Caco-2 (cell line): ENCODE data around the gene NGFR. TPM values are rescaled to one million over a fixed set of nuclear protein-coding genes. Genes with fewer than 3 reads are reported as not detected.

Experiments used
- BruUV-seq: library from RNA; stranded (reverse); fragments of 400-500 nt; replicated peaks from 2 replicates; lab custom pipeline; 2021; lab: Mats Ljungman, UMichigan
- CTCF ChIA-PET: fragments of 300-600 bp; sonication (Branson Sonifier 250); formaldehyde crosslinking; loops from one replicate; lab custom pipeline; 2022; ENCODE audit warnings: antibody characterized with exemption; lab: Charles Lee
- POLR2A ChIA-PET: fragments of 300-600 bp; sonication (Branson Sonifier 250); formaldehyde crosslinking; loops from one replicate; lab custom pipeline; 2022; ENCODE audit warnings: antibody characterized with exemption; lab: Charles Lee
- DNase-seq, 2 experiments: peaks; one replicate each; pipeline versions ENCODE4 v3.0.0 to v3.0.0-alpha.2; 2020 to 2022
- H3K27me3 ChIP-seq: replicated peaks from 2 replicates; pipeline ENCODE4 v1.6.0; 2011; ENCODE audit warnings: low read length; ENCODE audit not compliant: control insufficient read depth, insufficient read depth
- H3K36me3 ChIP-seq: 2 replicates; pipeline ENCODE4 v1.5.1; 2011; ENCODE audit warnings: low read length; ENCODE audit not compliant: control insufficient read depth, insufficient read depth
- H3K4me1 ChIP-seq: fragments of 250-450 bp; sonication (Bioruptor Pico); 2 replicates; pipeline ENCODE4 v1.5.1; 2020; ENCODE audit warnings: mild to moderate bottlenecking
- H3K4me3 ChIP-seq: 2 replicates; pipeline ENCODE4 v1.5.1; 2011; ENCODE audit warnings: low read depth, mild to moderate bottlenecking, control low read depth, low read length
- H3K9me3 ChIP-seq: fragments of 250-450 bp; sonication (Bioruptor Pico); 2 replicates; pipeline ENCODE4 v1.5.1; 2020; ENCODE audit warnings: mild to moderate bottlenecking, moderate library complexity
- H3K27ac Mint-ChIP-seq: one replicate; pipeline ENCODE4 v1.8.0; 2022; ENCODE audit warnings: mixed read lengths; ENCODE audit not compliant: unreplicated experiment
- H3K27me3 Mint-ChIP-seq: one replicate; pipeline ENCODE4 v1.8.0; 2022; ENCODE audit warnings: mixed read lengths; ENCODE audit not compliant: insufficient read depth, unreplicated experiment
- H3K36me3 Mint-ChIP-seq: one replicate; pipeline ENCODE4 v1.8.0; 2022; ENCODE audit warnings: mild to moderate bottlenecking, mixed read lengths; ENCODE audit not compliant: insufficient read depth, unreplicated experiment
- H3K4me1 Mint-ChIP-seq: one replicate; pipeline ENCODE4 v1.8.0; 2022; ENCODE audit warnings: low read depth, mixed read lengths; ENCODE audit not compliant: unreplicated experiment
- H3K4me3 Mint-ChIP-seq: one replicate; pipeline ENCODE4 v1.8.0; 2022; ENCODE audit warnings: mild to moderate bottlenecking, moderate library complexity, mixed read lengths; ENCODE audit not compliant: unreplicated experiment
- H3K9me3 Mint-ChIP-seq: one replicate; pipeline ENCODE4 v1.8.0; 2022; ENCODE audit warnings: mixed read lengths; ENCODE audit not compliant: unreplicated experiment
- CTCF ChIP-seq, 2 experiments: fragments of 200-600 bp in 1 of 2; IDR thresholded peaks; 1 replicate in 1 of 2; 2 replicates in 1 of 2; pipeline versions ENCODE4 v1.5.1 to v1.8.0; 2011 to 2022; ENCODE audit warnings: antibody characterized with exemption in 1 of 2, control low read depth in 1 of 2, inconsistent platforms in 1 of 2, low read depth in 1 of 2, low read length in 1 of 2, mild to moderate bottlenecking in 1 of 2, moderate library complexity in 1 of 2; ENCODE audit not compliant: insufficient read depth in 1 of 2, severe bottlenecking in 1 of 2, unreplicated experiment in 1 of 2
- intact Hi-C: fragments of 100-400 bp; cut with micrococcal nuclease; formaldehyde crosslinking; loops from one replicate; pipeline ENCODE4 v1.10.0; 2022; ENCODE audit not compliant: unreplicated experiment
- total RNA-seq: library from RNA; stranded (reverse); gene quantifications from 2 replicates; pipeline ENCODE4 v1.2.3, GENCODE V29; 2022

Gene NGFR
- total RNA-seq, 1 experiment from 2014 or later = 1.6 TPM

GRCh38 chr17:49496867-49497147, 1.7 kb downstream of the NGFR start:
- ChIA-PET CTCF (interaction anchor here (0.6 to 4.2 kb wide), 20 partner anchors 8 to 361 kb away, joined by 3 to 91 read pairs (median 6); partner anchors contain the start of genes PHB1 and SPOP), POLR2A (no interaction called here)
- Histone ChIP-seq H3K27me3 (peaks cover 29% of the 10 kb centered on the region), H3K4me1 (peaks cover 27% of the 10 kb centered on the region), H3K9me3 (no peaks in the 10 kb centered on the region), H3K36me3 (no peaks in the 10 kb centered on the region), H3K4me3 (peak overlapping the region; percentile 34)
- H3K27me3 Mint-ChIP-seq = peaks cover 56% of the 10 kb centered on the region
- DNase-seq = no peak
- no peak for TF ChIP-seq CTCF (IDR thresholded peaks at IDR 0.05; ENCODE audit: insufficient read depth in 1 of 2, low read depth in 1 of 2, low read length in 1 of 2, severe bottlenecking in 1 of 2, unreplicated experiment in 1 of 2)
- no peaks in the 10 kb centered on the region for H3K9me3 Mint-ChIP-seq
- H3K4me3 Mint-ChIP-seq = peak overlapping the region; percentile 67
- BruUV-seq = no TSS peak
- H3K36me3 Mint-ChIP-seq = no peaks in the 10 kb centered on the region
- intact Hi-C loops = loop anchor here (1.0 to 5.0 kb wide), 4 partner anchors 52 to 180 kb away; partner anchors contain the start of gene SPOP
- H3K4me1 Mint-ChIP-seq = peaks cover 14% of the 10 kb centered on the region
- H3K27ac Mint-ChIP-seq = no peak overlapping the region

- no peaks in the 10 kb centered on the region for H3K9me3 Mint-ChIP-seq
- H3K4me3 Mint-ChIP-seq = peak overlapping the region; percentile 67
- BruUV-seq = no TSS peak
- H3K27me3 Mint-ChIP-seq = peaks cover 54% of the 10 kb centered on the region
- Histone ChIP-seq H3K4me3 (peak overlapping the region; percentile 34), H3K36me3 (no peaks in the 10 kb centered on the region), H3K9me3 (no peaks in the 10 kb centered on the region), H3K4me1 (peaks cover 27% of the 10 kb centered on the region), H3K27me3 (peaks cover 29% of the 10 kb centered on the region)
- no peaks in the 10 kb centered on the region for H3K36me3 Mint-ChIP-seq
- H3K27ac Mint-ChIP-seq = no peak overlapping the region
- POLR2A ChIA-PET = no interaction called here
- CTCF ChIA-PET = interaction anchor here (0.6 to 4.2 kb wide), 21 partner anchors 9 to 361 kb away, joined by 3 to 91 read pairs (median 6); partner anchors contain the start of genes PHB1 and SPOP
- no peak for TF ChIP-seq CTCF (IDR thresholded peaks at IDR 0.05; ENCODE audit: insufficient read depth in 1 of 2, low read depth in 1 of 2, low read length in 1 of 2, severe bottlenecking in 1 of 2, unreplicated experiment in 1 of 2)
- intact Hi-C loops = loop anchor here (2.0 to 5.0 kb wide), 3 partner anchors 51 to 180 kb away; partner anchors contain the start of gene SPOP
- DNase-seq = peak in 1 of 2 experiments; percentile 53
- peaks cover 14% of the 10 kb centered on the region for H3K4me1 Mint-ChIP-seq
Observed at GRCh38 chr17:49497148-49498028, 2.3 kb downstream of the NGFR start.

DNA sequence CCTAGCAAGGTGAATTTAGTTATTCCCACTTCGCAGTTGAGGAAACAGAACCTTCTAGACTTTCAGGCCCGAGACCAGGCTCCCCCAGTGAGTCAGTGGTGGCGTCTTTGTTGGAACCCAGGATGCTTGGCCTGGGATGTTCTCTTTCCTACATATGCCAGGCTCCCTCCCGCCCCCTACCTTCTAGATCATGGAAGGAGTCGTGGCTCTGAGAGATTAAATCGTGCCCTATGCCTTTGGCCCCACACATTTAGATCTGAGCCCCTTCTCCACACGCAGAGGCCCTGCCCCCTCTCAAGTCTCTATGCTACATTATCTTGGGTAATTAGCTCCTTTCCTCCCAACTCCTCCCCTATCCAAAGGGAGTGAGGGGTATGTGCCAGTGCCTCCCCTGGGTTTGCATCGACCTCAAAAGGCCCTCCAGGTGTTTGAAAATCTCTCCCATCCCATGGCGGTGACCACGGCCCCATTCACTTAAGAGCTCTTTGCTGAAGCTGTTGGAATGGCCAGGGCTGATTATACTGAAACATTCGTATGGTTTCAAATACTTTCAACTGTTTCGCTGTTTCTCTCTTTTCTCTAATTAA, 3.0 kb downstream of the NGFR start:
- Mint-ChIP-seq H3K27ac (no peak overlapping the region), H3K9me3 (no peaks in the 10 kb centered on the region), H3K36me3 (no peaks in the 10 kb centered on the region), H3K4me1 (peaks cover 14% of the 10 kb centered on the region), H3K4me3 (peak overlapping the region; percentile 67), H3K27me3 (peaks cover 53% of the 10 kb centered on the region)
- BruUV-seq = no TSS peak
- peaks cover 27% of the 10 kb centered on the region for H3K4me1 ChIP-seq
- ChIA-PET POLR2A (no interaction called here), CTCF (interaction anchor here (0.6 to 4.2 kb wide), 6 partner anchors 8 to 179 kb away, joined by 3 to 91 read pairs (median 10); no protein-coding TSS in a partner anchor)
- intact Hi-C loops = loop anchor here (5.0 kb wide), 1 partner anchor 179 kb away; the partner anchor contains the start of gene SPOP
- no peak for DNase-seq
- no peak overlapping the region for H3K4me3 ChIP-seq
- H3K36me3 ChIP-seq = no peaks in the 10 kb centered on the region
- peak in 1 of 2 experiments; percentile 28 for TF ChIP-seq CTCF (IDR thresholded peaks at IDR 0.05; ENCODE audit: insufficient read depth in 1 of 2, low read depth in 1 of 2, low read length in 1 of 2, severe bottlenecking in 1 of 2, unreplicated experiment in 1 of 2)
- H3K27me3 ChIP-seq = peaks cover 27% of the 10 kb centered on the region
- H3K9me3 ChIP-seq = no peaks in the 10 kb centered on the region
